Measurements from ENCODE around the gene ARID5A.
"Not testable (repeated sequence)": the region's sequence is repeated elsewhere in the genome, so short reads cannot be mapped to it uniquely, and the experiment has no call there.

The ARID5A gene

GRCh38 chr2:96553176-96553956, 16.8 kb downstream of the ARID5A start:
- no peak for TF ChIP-seq CTCF (IDR thresholded peaks at IDR 0.05; ENCODE audit: low read depth, low read length, missing control alignments)
- Histone ChIP-seq H3K27ac (no peak overlapping the region), H3K4me3 (ENCODE audit: low read depth, low read length) (no peak overlapping the region), H3K27me3 (replicated peaks) (no peaks in the 10 kb centered on the region), H3K36me3 (replicated peaks) (peaks cover 24% of the 10 kb centered on the region)
- in situ Hi-C loops (cut with HindIII; ENCODE audit: low pct_ligation_motif_present, low sequenced_read_pairs) = no loop called here
- DNase-seq = no peak

- in situ Hi-C loops (cut with HindIII; ENCODE audit: low pct_ligation_motif_present, low sequenced_read_pairs); DNase-seq; H3K4me3 ChIP-seq (ENCODE audit: low read depth, low read length); H3K27me3 ChIP-seq (replicated peaks); H3K27ac ChIP-seq: not testable (repeated sequence)
- peaks cover 24% of the 10 kb centered on the region for H3K36me3 ChIP-seq (replicated peaks)
Measured at GRCh38 chr2:96553957-96554292, 17.4 kb downstream of the ARID5A start.

- peak; percentile 92 for TF ChIP-seq CTCF (IDR thresholded peaks at IDR 0.05; ENCODE audit: low read depth, low read length, missing control alignments)
Measured at GRCh38 chr2:96554293-96555145, 18.0 kb downstream of the ARID5A start.

GRCh38 chr2:96555146-96555610, 18.6 kb downstream of the ARID5A start:
- Histone ChIP-seq H3K36me3 (replicated peaks) (peaks cover 18% of the 10 kb centered on the region), H3K27me3 (replicated peaks) (no peaks in the 10 kb centered on the region), H3K27ac (no peak overlapping the region), H3K4me3 (ENCODE audit: low read depth, low read length) (no peak overlapping the region)
- in situ Hi-C loops (cut with HindIII; ENCODE audit: low pct_ligation_motif_present, low sequenced_read_pairs) = no loop called here
- no peak for TF ChIP-seq CTCF (IDR thresholded peaks at IDR 0.05; ENCODE audit: low read depth, low read length, missing control alignments)
- no peak for DNase-seq

More at GRCh38 chr2:96554293-96555145, 18.0 kb downstream of the ARID5A start:
- Histone ChIP-seq H3K4me3 (ENCODE audit: low read depth, low read length) (no peak overlapping the region), H3K36me3 (replicated peaks) (peaks cover 24% of the 10 kb centered on the region), H3K27me3 (replicated peaks) (no peaks in the 10 kb centered on the region), H3K27ac (no peak overlapping the region)
- in situ Hi-C loops (cut with HindIII; ENCODE audit: low pct_ligation_motif_present, low sequenced_read_pairs) = no loop called here
- no peak for DNase-seq

GRCh38 chr2:96556441-96557330, 20.1 kb downstream of the ARID5A start:
- no peaks in the 10 kb centered on the region for H3K27me3 ChIP-seq (replicated peaks)
- peaks cover 6% of the 10 kb centered on the region for H3K36me3 ChIP-seq (replicated peaks)
- H3K27ac ChIP-seq = no peak overlapping the region
- H3K4me3 ChIP-seq (ENCODE audit: low read depth, low read length) = no peak overlapping the region
- in situ Hi-C loops (cut with HindIII; ENCODE audit: low pct_ligation_motif_present, low sequenced_read_pairs) = no loop called here
- peak; percentile 79 for DNase-seq
- TF ChIP-seq CTCF (IDR thresholded peaks at IDR 0.05; ENCODE audit: low read depth, low read length, missing control alignments) = no peak

GRCh38 chr2:96557421-96557820, 20.9 kb downstream of the ARID5A start:
- H3K27me3 ChIP-seq (replicated peaks); H3K27ac ChIP-seq; H3K36me3 ChIP-seq (replicated peaks); DNase-seq; in situ Hi-C loops (cut with HindIII; ENCODE audit: low pct_ligation_motif_present, low sequenced_read_pairs); H3K4me3 ChIP-seq (ENCODE audit: low read depth, low read length): not testable (repeated sequence)
